Spleen (tissue), 7 donors: ENCODE data around the gene TRIM9.

Experiments
- POLR2A ChIP-seq, 3 donors: fragments of 450-650 bp; IDR thresholded peaks; one replicate each; pipeline ENCODE4 v1.5.1; 2017; ENCODE audit warnings: antibody characterized with exemption in 3 of 3, mild to moderate bottlenecking in 1 of 3
- POLR2AphosphoS5 ChIP-seq, 3 donors: sonication (generic); formaldehyde crosslinking; IDR thresholded peaks; one replicate each; pipeline ENCODE4 v1.5.1; 2017; ENCODE audit warnings: antibody characterized with exemption in 3 of 3
- TF ChIP-seq, protein P1 (sequence below), 11 experiments: fragments of 200-600 bp in 7 of 11; fragments of 450-650 bp in 4 of 11; sonication (generic) in 4 of 11; IDR thresholded peaks in 8 of 11; conservative IDR thresholded peaks in 3 of 11; 1 replicate in 7 of 11; 2 replicates in 4 of 11; pipeline versions ENCODE4 v1.4.0 to v1.8.0; 2016 to 2021; ENCODE audit warnings: antibody characterized with exemption in 11 of 11, inconsistent platforms in 4 of 11, mild to moderate bottlenecking in 1 of 11
- donor health status: DM: no; HTN: no; CAD: no; lungs with moderate emphysema.
- donor health status: DM: no; HTN: no; CAD: no.
- donor health status: DM: no; HTN: no; CAD: no.

DNA sequence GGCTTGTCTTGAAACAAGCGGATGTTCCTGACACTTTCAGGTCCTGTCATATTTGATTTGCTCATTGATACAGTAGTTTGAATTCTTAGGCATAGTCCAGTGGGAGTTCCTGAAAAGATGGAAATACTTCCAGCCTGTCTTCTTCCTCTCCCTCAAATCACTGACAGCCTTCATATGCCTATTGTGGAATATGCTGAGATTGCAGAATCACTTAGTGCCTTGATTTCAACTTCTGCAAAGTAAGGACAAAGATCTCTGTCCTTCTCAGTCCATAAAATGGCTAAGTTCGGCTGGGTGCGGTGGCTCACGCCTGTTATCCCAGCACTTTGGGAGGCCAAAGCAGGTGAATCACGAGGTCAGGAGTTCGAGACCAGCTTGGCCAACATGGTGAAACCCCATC is 143.9 kb downstream of the TRIM9 start:
- TF ChIP-seq POLR2AphosphoS5 (IDR thresholded peaks at IDR 0.05) (no peak), POLR2A (IDR thresholded peaks at IDR 0.05) (no peak)
- TF ChIP-seq, protein P1, sequence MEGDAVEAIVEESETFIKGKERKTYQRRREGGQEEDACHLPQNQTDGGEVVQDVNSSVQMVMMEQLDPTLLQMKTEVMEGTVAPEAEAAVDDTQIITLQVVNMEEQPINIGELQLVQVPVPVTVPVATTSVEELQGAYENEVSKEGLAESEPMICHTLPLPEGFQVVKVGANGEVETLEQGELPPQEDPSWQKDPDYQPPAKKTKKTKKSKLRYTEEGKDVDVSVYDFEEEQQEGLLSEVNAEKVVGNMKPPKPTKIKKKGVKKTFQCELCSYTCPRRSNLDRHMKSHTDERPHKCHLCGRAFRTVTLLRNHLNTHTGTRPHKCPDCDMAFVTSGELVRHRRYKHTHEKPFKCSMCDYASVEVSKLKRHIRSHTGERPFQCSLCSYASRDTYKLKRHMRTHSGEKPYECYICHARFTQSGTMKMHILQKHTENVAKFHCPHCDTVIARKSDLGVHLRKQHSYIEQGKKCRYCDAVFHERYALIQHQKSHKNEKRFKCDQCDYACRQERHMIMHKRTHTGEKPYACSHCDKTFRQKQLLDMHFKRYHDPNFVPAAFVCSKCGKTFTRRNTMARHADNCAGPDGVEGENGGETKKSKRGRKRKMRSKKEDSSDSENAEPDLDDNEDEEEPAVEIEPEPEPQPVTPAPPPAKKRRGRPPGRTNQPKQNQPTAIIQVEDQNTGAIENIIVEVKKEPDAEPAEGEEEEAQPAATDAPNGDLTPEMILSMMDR (IDR thresholded peaks at IDR 0.05 in 8 of 11, conservative IDR thresholded peaks at IDR 0.05 in 3 of 11), result no peak
